HepG2 (cell line): ENCODE results near the gene RHOC. TPM values are rescaled to one million over a fixed set of nuclear protein-coding genes. Genes with fewer than 3 reads are reported as not detected.

Experiments
- ATF7 ChIP-seq, 2 experiments: fragments of 450-650 bp in 1 of 2; sonication (generic) in 1 of 2; formaldehyde crosslinking in 1 of 2; IDR thresholded peaks; 2 replicates each; pipeline versions ENCODE4 v1.4.0 to v1.6.1; 2016 to 2020; ENCODE audit warnings: antibody characterized with exemption in 1 of 2, mild to moderate bottlenecking in 1 of 2, missing genetic modification reagents in 1 of 2
- DR1 ChIP-seq: sonication (generic); formaldehyde crosslinking; IDR thresholded peaks from 2 replicates; pipeline ENCODE4 v1.8.0; 2021; ENCODE audit warnings: mild to moderate bottlenecking, missing genetic modification reagents, inconsistent platforms
- FLYWCH1 ChIP-seq: sonication (generic); formaldehyde crosslinking; IDR thresholded peaks from 2 replicates; pipeline ENCODE4 v1.8.1; 2023; ENCODE audit warnings: mild to moderate bottlenecking, missing genetic modification reagents
- GPN1 ChIP-seq: sonication (generic); formaldehyde crosslinking; IDR thresholded peaks from 2 replicates; pipeline ENCODE4 v1.5.1; 2020; ENCODE audit warnings: missing genetic modification reagents, borderline replicate concordance
- KLF12 ChIP-seq: sonication (generic); formaldehyde crosslinking; IDR thresholded peaks from 2 replicates; pipeline ENCODE4 v1.4.0; 2020; ENCODE audit warnings: missing genetic modification reagents, borderline replicate concordance
- KLF6 ChIP-seq: IDR thresholded peaks from 2 replicates; pipeline ENCODE4 v1.8.0; 2016; ENCODE audit warnings: missing biosample characterization, missing genetic modification reagents
- REL ChIP-seq: sonication (generic); formaldehyde crosslinking; conservative IDR thresholded peaks from 2 replicates; pipeline ENCODE4 v1.8.0; 2022; ENCODE audit warnings: mild to moderate bottlenecking, missing genetic modification reagents, moderate library complexity
- TARDBP ChIP-seq: sonication (generic); formaldehyde crosslinking; IDR thresholded peaks from 2 replicates; pipeline ENCODE4 v1.8.0; 2022; ENCODE audit warnings: mild to moderate bottlenecking, missing genetic modification reagents
- TCF7 ChIP-seq: sonication (generic); IDR thresholded peaks from 2 replicates; pipeline ENCODE4 v1.6.1; 2016; ENCODE audit warnings: antibody characterized with exemption, low read depth
- XRCC5 ChIP-seq: fragments of 200-400 bp; formaldehyde crosslinking; optimal IDR thresholded peaks from 2 replicates; pipeline ENCODE3; 2017; ENCODE audit warnings: mild to moderate bottlenecking, low read length
- ZBTB38 ChIP-seq: sonication (generic); formaldehyde crosslinking; IDR thresholded peaks from 2 replicates; pipeline ENCODE4 v1.5.1; 2020; ENCODE audit warnings: mild to moderate bottlenecking, missing genetic modification reagents
- ZC3H13 ChIP-seq: sonication (generic); formaldehyde crosslinking; IDR thresholded peaks from 2 replicates; pipeline ENCODE4 v1.8.1; 2023; ENCODE audit warnings: mild to moderate bottlenecking, missing genetic modification reagents, moderate library complexity
- ZC3H4 ChIP-seq: sonication (generic); formaldehyde crosslinking; IDR thresholded peaks from 2 replicates; pipeline ENCODE4 v1.4.0; 2020; ENCODE audit warnings: missing genetic modification reagents, borderline replicate concordance
- ZNF143 ChIP-seq: sonication (generic); formaldehyde crosslinking; IDR thresholded peaks from 2 replicates; pipeline ENCODE4 v1.4.0; 2020; ENCODE audit warnings: missing genetic modification reagents
- ZNF207 ChIP-seq: fragments of 450-650 bp; IDR thresholded peaks from 2 replicates; pipeline ENCODE4 v1.6.1; 2016; ENCODE audit warnings: antibody characterized with exemption, borderline replicate concordance
- ZNF282 ChIP-seq: fragments of 450-650 bp; IDR thresholded peaks from 2 replicates; pipeline ENCODE4 v1.6.1; 2018; ENCODE audit not compliant: partially characterized antibody
- ZNF629 ChIP-seq: sonication (generic); formaldehyde crosslinking; conservative IDR thresholded peaks from 2 replicates; pipeline ENCODE4 v1.5.0; 2020; ENCODE audit warnings: missing genetic modification reagents
- ZNF766 ChIP-seq: sonication (generic); formaldehyde crosslinking; IDR thresholded peaks from 2 replicates; pipeline ENCODE4 v1.5.0; 2020; ENCODE audit warnings: missing genetic modification reagents, borderline replicate concordance
- ZSCAN31 ChIP-seq: sonication (generic); formaldehyde crosslinking; IDR thresholded peaks from 2 replicates; pipeline ENCODE4 v1.5.0; 2020; ENCODE audit warnings: low read depth, mild to moderate bottlenecking, missing genetic modification reagents
- polyA plus RNA-seq, 8 experiments: library from polyadenylated mRNA; depleted of rRNA in 3 of 8; stranded (reverse) in 7 of 8; unstranded in 1 of 8; fragments of >200 nt; fragmentation: Illumina TruSeq in 4 of 8; extraction: Trizol in 4 of 8; gene quantifications; 2 replicates each; pipeline versions ENCODE4 v1.2.1 to v1.2.3, GENCODE V29; 2011 to 2016; ENCODE audit warnings: low read depth in 4 of 8, missing spikeins in 1 of 8, mixed read lengths in 1 of 8; ENCODE audit not compliant: insufficient read depth in 1 of 8
- total RNA-seq, 5 experiments: library from RNA; depleted of rRNA; stranded (reverse); fragments of >200 nt; fragmentation: Illumina TruSeq; extraction: Trizol; gene quantifications; 2 replicates each; pipeline ENCODE4 v1.2.3, GENCODE V29; 2016; ENCODE audit warnings: low read depth in 1 of 5
- TF ChIP-seq, protein P1 (sequence below): sonication (generic); formaldehyde crosslinking; IDR thresholded peaks from 2 replicates; pipeline ENCODE4 v1.5.1; 2020; ENCODE audit warnings: missing genetic modification reagents, mild to moderate bottlenecking, borderline replicate concordance
- TF ChIP-seq, protein P2 (sequence below): sonication (generic); formaldehyde crosslinking; IDR thresholded peaks from 2 replicates; pipeline ENCODE4 v1.9.0; 2021; ENCODE audit warnings: missing genetic modification reagents, borderline replicate concordance
- TF ChIP-seq, protein P3 (sequence below): sonication (generic); formaldehyde crosslinking; IDR thresholded peaks from 2 replicates; pipeline ENCODE4 v1.5.1; 2020; ENCODE audit warnings: missing genetic modification reagents, mild to moderate bottlenecking, borderline replicate concordance

Gene RHOC
- total and polyA plus RNA-seq, 2 of the 13 experiments (the other 11 are each of a cell fraction or from before 2014, with no cell fraction given) = 64.3 to 182 TPM

DNA sequence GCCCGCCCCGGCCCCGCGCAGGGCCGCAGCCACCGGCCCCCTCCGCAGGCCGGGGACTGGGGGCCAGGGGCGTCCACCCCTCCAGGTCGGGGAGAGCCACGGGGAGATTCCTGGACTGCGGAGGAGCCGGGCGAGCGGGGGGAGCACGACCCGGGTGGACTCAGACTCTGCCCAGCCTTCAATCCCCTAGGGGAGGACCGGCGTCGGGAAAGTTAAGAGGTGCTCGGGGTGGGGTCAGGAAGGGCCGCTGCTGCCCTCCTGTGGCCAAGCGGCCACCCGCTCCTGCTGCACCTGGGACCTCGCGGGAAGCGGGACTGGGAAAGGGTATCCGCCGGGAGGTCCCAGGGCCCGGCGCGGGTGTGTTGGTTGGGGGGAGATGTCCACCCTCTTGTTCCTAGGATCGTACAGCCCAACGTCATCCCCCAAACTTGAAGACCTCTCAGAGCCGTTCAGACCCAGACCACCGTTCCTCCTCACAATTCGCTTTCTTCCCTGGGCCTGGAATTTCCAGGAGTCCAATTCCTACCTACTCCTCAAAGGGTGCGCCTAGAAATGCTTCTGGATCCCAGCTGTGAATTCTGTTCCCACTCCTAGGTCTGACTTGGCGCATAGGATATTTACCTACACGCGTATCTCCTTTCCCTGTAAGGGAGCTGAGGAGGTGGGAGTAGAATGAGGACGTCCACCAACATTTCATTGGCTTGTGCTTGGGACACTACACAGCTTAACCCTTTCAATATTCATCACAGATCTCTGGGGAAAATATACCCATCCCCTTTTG, 484 bp upstream of the RHOC start (continued):
- TF ChIP-seq FLYWCH1 (CRISPR knock-in tag) (no peak), ZNF629 (CRISPR knock-in tag) (no peak), TARDBP (peak; percentile 39; the same call in 1 of the 2 replicates), XRCC5 (peak; percentile 42), ZNF207 (no peak), ZNF282 (no peak), ZC3H4 (CRISPR knock-in tag) (no peak), ZNF143 (CRISPR knock-in tag) (no peak), ZBTB38 (0 out of 2 replicates have a peak, but pooled peaks have one; percentile 34), KLF12 (CRISPR knock-in tag) (peak; percentile 92; the same call in 1 of the 2 replicates), DR1 (no peak), ATF7 (IDR thresholded peaks at IDR 0.05) (no peak), ATF7 (CRISPR knock-in tag; IDR thresholded peaks at IDR 0.05) (no peak), ZC3H13 (CRISPR knock-in tag) (no peak), GPN1 (CRISPR knock-in tag) (no peak), TCF7 (no peak), ZSCAN31 (CRISPR knock-in tag) (no peak), KLF6 (CRISPR knock-in tag) (0 out of 2 replicates have a peak, but pooled peaks have one; percentile 5), ZNF766 (CRISPR knock-in tag) (peak; percentile 44; the same call in 1 of the 2 replicates), REL (CRISPR knock-in tag) (no peak)
- TF ChIP-seq, protein P1, sequence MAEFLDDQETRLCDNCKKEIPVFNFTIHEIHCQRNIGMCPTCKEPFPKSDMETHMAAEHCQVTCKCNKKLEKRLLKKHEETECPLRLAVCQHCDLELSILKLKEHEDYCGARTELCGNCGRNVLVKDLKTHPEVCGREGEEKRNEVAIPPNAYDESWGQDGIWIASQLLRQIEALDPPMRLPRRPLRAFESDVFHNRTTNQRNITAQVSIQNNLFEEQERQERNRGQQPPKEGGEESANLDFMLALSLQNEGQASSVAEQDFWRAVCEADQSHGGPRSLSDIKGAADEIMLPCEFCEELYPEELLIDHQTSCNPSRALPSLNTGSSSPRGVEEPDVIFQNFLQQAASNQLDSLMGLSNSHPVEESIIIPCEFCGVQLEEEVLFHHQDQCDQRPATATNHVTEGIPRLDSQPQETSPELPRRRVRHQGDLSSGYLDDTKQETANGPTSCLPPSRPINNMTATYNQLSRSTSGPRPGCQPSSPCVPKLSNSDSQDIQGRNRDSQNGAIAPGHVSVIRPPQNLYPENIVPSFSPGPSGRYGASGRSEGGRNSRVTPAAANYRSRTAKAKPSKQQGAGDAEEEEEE (CRISPR knock-in tag) = no peak
- TF ChIP-seq, protein P2, sequence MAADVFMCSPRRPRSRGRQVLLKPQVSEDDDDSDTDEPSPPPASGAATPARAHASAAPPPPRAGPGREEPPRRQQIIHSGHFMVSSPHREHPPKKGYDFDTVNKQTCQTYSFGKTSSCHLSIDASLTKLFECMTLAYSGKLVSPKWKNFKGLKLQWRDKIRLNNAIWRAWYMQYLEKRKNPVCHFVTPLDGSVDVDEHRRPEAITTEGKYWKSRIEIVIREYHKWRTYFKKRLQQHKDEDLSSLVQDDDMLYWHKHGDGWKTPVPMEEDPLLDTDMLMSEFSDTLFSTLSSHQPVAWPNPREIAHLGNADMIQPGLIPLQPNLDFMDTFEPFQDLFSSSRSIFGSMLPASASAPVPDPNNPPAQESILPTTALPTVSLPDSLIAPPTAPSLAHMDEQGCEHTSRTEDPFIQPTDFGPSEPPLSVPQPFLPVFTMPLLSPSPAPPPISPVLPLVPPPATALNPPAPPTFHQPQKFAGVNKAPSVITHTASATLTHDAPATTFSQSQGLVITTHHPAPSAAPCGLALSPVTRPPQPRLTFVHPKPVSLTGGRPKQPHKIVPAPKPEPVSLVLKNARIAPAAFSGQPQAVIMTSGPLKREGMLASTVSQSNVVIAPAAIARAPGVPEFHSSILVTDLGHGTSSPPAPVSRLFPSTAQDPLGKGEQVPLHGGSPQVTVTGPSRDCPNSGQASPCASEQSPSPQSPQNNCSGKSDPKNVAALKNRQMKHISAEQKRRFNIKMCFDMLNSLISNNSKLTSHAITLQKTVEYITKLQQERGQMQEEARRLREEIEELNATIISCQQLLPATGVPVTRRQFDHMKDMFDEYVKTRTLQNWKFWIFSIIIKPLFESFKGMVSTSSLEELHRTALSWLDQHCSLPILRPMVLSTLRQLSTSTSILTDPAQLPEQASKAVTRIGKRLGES (CRISPR knock-in tag) = no peak
- TF ChIP-seq, protein P3, sequence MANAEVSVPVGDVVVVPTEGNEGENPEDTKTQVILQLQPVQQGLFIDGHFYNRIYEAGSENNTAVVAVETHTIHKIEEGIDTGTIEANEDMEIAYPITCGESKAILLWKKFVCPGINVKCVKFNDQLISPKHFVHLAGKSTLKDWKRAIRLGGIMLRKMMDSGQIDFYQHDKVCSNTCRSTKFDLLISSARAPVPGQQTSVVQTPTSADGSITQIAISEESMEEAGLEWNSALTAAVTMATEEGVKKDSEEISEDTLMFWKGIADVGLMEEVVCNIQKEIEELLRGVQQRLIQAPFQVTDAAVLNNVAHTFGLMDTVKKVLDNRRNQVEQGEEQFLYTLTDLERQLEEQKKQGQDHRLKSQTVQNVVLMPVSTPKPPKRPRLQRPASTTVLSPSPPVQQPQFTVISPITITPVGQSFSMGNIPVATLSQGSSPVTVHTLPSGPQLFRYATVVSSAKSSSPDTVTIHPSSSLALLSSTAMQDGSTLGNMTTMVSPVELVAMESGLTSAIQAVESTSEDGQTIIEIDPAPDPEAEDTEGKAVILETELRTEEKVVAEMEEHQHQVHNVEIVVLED (CRISPR knock-in tag) = no peak; the same call in 1 of the 2 replicates
